GM18511 (cell line): Measurements from ENCODE around the gene RNF207.

Experiments
- ATAC-seq: cut with Tn5 transposase; IDR thresholded peaks from one replicate; pipeline ENCODE4 v1.9.1; 2021; ENCODE audit warnings: mild to moderate bottlenecking, moderate library complexity; ENCODE audit not compliant: unreplicated experiment

The RNF207 gene

GRCh38 chr1:6266641-6267040 is 60.7 kb downstream of the RNF207 start:
- ATAC-seq: no peak

GRCh38 chr1:6267686-6268322 is 61.9 kb downstream of the RNF207 start:
- ATAC-seq: no peak

- no peak for ATAC-seq
Observed at GRCh38 chr1:6268415-6268814, 62.5 kb downstream of the RNF207 start.

GRCh38 chr1:6269296-6269695 is 63.4 kb downstream of the RNF207 start:
- ATAC-seq: no peak

DNA sequence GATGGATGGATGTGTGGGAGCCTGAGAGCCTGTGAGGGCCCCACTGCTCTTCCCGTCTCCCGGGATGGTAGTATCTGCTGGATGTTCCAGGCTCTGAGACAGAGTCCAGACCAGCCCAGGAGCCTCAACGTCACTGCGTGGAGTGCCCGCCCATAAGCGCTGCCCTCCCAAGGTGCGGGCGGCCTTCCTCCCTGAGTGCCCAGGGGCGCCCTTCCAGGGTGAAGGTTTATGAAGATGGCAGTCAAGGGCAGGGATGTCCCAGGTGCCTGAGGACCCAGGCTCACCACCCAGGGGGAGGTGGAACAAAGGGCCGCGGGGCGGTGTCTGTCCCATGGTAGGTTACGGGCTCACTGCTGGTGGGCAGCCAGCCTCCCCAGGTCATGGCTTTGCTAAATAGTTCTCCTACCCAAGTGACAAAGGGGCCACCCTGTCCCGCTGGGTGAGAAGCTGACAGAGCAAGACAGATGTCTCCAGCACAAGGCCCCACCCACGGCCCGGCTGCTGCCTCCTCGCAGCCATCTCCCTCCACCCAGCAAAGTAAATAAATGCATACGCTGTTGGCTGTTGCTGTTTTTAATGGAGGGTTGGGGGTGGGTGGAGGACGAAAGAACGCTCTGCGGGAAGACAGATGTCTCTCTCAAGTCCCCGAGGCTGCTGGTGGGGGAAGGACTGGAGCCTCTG is 63.9 kb downstream of the RNF207 start:
- no peak for ATAC-seq

DNA sequence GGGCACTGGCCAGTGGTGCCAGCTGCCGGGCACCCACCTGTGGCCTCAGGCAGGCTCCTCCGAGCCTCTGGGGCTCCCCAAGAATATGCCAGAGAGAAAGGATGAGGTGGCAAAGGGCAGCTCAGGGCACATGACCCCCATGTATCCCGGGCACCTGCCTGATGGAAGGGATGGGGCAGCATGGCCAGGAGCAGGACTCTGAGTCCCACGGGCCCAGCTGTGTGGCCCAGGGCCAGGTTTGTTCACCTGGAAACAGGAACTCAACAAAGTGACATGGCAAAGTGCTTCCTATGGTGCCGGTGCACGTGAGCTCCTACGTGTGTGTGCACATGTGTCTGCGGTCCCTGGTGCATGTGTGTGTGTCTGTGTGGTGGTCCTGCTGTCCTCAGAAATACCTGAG is 64.5 kb downstream of the RNF207 start:
- no peak for ATAC-seq
